Neural crest cell (in vitro differentiated cells): ENCODE results near the gene IZUMO1. TPM values are rescaled to one million over a fixed set of nuclear protein-coding genes. Genes with fewer than 3 reads are reported as not detected.
"Not testable (repeated sequence)": the region's sequence is repeated elsewhere in the genome, so short reads cannot be mapped to it uniquely, and the experiment has no call there.

Experiments used
- DNase-seq: peaks from one replicate; pipeline ENCODE4 v3.0.0; 2021; ENCODE audit warnings: low read depth, mixed read lengths, low spot score
- H3K27ac Mint-ChIP-seq: one replicate; pipeline ENCODE4 v1.8.0; 2021; ENCODE audit warnings: mild to moderate bottlenecking, mixed read lengths; ENCODE audit not compliant: unreplicated experiment
- H3K27me3 Mint-ChIP-seq: 2 replicates; pipeline ENCODE4 v1.8.0; 2021; ENCODE audit warnings: low read depth, mild to moderate bottlenecking, mixed read lengths
- H3K36me3 Mint-ChIP-seq: 2 replicates; pipeline ENCODE4 v1.8.0; 2021; ENCODE audit warnings: low read depth, mild to moderate bottlenecking, mixed read lengths
- H3K4me1 Mint-ChIP-seq: 2 replicates; pipeline ENCODE4 v1.8.0; 2021; ENCODE audit warnings: mixed read lengths
- H3K4me3 Mint-ChIP-seq: one replicate; pipeline ENCODE4 v1.8.0; 2021; ENCODE audit warnings: mild to moderate bottlenecking, mixed read lengths
- H3K9me3 Mint-ChIP-seq: 2 replicates; pipeline ENCODE4 v1.8.0; 2021; ENCODE audit warnings: mixed read lengths
- CTCF ChIP-seq: fragments of 200-600 bp; sonication (generic); conservative IDR thresholded peaks from 2 replicates; pipeline ENCODE4 v1.5.0; 2021; ENCODE audit warnings: antibody characterized with exemption, mild to moderate bottlenecking
- long read RNA-seq: library from polyadenylated mRNA; unstranded; transcript quantifications from one replicate; pipeline ENCODE4 v2.0.0, GENCODE V29; 2020
- total RNA-seq: library from RNA; stranded (reverse); gene quantifications from 2 replicates; pipeline ENCODE4 v1.2.1, GENCODE V29; 2021

Gene IZUMO1
- 0.23 TPM in 1 of 2 replicates, not detected in the other for total RNA-seq
- long read RNA-seq: 0 reads

DNA sequence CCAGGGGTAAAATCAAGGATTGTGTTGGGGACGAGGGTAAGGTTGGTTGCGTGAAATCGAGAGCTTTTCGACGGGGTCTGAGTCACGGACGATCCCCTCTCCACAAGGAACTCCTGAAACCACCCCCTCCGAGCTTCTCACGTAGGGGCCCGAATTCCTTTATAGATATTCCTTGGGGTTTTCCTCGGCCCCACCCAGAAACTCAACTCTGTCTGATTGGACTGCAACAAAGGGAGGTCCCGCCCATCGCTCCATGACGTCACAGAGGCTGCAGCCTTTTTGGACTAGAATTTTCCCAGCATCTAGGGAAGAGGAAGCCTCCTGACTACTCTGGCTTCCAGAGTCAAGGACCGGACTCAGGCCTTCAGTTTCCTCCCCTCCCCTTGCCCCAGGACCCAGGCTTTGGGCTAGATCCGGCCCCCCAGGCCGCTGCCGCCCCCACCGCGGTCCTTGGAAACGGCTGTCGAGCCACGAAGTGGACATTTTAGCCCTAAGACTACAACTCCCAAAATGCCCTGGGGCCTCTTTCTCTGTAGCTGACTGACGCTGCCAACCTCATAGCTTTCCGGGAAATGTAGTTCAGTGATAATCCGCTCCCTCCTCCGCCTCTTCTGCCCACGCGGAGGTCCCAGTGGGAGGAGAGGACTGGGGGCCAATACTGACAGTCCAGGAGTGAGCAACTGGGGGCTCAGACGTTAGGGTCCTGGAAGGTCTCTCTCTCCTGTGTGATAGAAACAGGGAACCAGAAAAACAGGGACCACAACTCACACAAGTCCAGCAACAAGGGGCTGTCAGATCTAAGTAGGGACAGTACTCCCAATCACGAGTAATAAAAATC, at the start of gene IZUMO1:
Gene IZUMO1, minus strand, starts transcription at position 172 of the 838 bp plus-strand sequence. CDS start 1,050 bp downstream, outside the sequence.
- Mint-ChIP-seq H3K9me3 (peaks cover 5% of the 10 kb centered on the region), H3K27ac (peak within 1 kb of the TSS; percentile 71), H3K27me3 (peaks cover 40% of the 10 kb centered on the region), H3K36me3 (peaks cover 3% of the 10 kb centered on the region), H3K4me3 (peak within 1 kb of the TSS; percentile 84), H3K4me1 (peaks cover 18% of the 10 kb centered on the region)
- DNase-seq: peak; percentile 77
- no peak for TF ChIP-seq CTCF

DNA sequence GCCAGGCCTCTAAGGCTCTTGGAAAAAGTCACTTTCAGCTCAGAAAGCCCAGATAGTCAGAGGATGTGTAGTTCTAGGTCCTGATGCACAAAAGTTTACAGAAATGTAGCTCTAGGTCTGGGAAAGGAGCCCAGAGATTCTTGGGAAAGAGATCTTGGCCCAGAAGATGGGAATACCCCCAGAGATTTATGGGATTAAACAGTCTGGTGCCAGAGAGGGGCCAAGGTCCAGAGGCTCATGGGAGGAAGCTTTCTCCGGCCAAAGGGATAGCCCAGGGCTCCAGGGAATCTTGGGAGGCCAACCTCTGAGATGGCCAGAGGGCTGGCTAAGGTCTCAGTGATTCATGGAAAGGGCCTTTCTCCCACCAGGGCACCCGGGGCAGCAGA, 49.0 kb upstream of the IZUMO1 start:
- H3K4me1 Mint-ChIP-seq: peaks cover 24% of the 10 kb centered on the region

GRCh38 chr19:48795055-48795684, 48.5 kb upstream of the IZUMO1 start:
- peak overlapping the region; percentile 95 for H3K4me3 Mint-ChIP-seq
- no peaks in the 10 kb centered on the region for H3K36me3 Mint-ChIP-seq
- peaks cover 24% of the 10 kb centered on the region for H3K4me1 Mint-ChIP-seq
- H3K9me3 Mint-ChIP-seq: no peaks in the 10 kb centered on the region
- peak; percentile 84 for DNase-seq
- H3K27ac Mint-ChIP-seq: peak overlapping the region; percentile 99
- H3K27me3 Mint-ChIP-seq: no peaks in the 10 kb centered on the region
- TF ChIP-seq CTCF: peak; percentile 100

More for the DNA sequence above, 49.0 kb upstream of the IZUMO1 start:
- DNase-seq: no peak
- peak overlapping the region; percentile 95 for H3K4me3 Mint-ChIP-seq
- no peaks in the 10 kb centered on the region for H3K27me3 Mint-ChIP-seq
- peak overlapping the region; percentile 99 for H3K27ac Mint-ChIP-seq
- no peak for TF ChIP-seq CTCF
- no peaks in the 10 kb centered on the region for H3K9me3 Mint-ChIP-seq
- no peaks in the 10 kb centered on the region for H3K36me3 Mint-ChIP-seq

DNA sequence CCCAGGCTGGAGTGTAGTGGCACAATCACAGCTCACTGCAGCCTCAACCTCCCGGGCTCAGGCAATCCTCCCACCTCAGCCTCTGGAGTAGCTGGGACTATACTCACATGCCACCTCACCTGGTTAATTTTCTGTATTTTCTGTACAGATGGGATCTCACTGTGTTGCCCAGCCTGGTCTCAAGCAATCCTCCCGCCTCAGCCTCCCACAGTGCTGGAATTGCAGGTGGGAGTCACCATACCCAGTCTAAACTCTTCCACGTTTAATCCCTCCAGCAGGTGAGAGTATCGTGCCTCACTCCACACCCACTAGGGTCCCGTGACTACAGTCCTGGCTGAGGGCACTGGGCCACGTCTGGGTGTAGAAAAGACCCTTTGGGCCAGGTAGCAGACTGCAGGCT, 47.6 kb upstream of the IZUMO1 start:
- no peak for TF ChIP-seq CTCF
- Mint-ChIP-seq H3K27ac (no peak overlapping the region), H3K27me3 (no peaks in the 10 kb centered on the region), H3K4me3 (peak overlapping the region; percentile 95), H3K4me1 (peaks cover 22% of the 10 kb centered on the region), H3K9me3 (no peaks in the 10 kb centered on the region), H3K36me3 (no peaks in the 10 kb centered on the region)
- no peak for DNase-seq

DNA sequence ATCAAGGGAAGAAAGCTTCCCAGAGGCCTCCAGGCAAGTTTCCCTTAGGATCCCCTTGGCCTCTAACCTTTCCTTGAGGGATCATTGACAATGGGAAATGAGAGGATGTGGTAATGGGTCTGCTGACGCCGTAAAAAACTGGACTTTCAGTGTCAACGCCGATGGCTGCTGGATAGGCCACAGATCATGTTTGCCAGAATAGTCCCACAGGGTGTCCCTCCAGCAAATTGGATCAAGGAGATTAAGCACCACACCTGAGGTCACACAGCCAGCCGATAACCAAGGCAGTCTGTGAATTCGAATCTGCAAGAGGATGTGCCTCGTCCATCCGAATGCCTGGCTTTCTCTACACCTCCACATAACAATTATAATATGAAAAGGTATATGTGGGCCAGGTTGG, 46.6 kb upstream of the IZUMO1 start:
- H3K27ac Mint-ChIP-seq: no peak overlapping the region

GRCh38 chr19:48787331-48787730, 40.6 kb upstream of the IZUMO1 start:
- not testable (repeated sequence) for H3K4me3 Mint-ChIP-seq, H3K27ac Mint-ChIP-seq

More for the DNA sequence above, 46.6 kb upstream of the IZUMO1 start:
- Mint-ChIP-seq H3K4me1 (peaks cover 16% of the 10 kb centered on the region), H3K9me3 (no peaks in the 10 kb centered on the region), H3K27me3 (no peaks in the 10 kb centered on the region), H3K4me3 (no peak overlapping the region), H3K36me3 (no peaks in the 10 kb centered on the region)
- DNase-seq: no peak
- no peak for TF ChIP-seq CTCF

GRCh38 chr19:48786422-48786821, 39.7 kb upstream of the IZUMO1 start:
- not testable (repeated sequence) for H3K36me3 Mint-ChIP-seq, H3K4me1 Mint-ChIP-seq, H3K27ac Mint-ChIP-seq, H3K9me3 Mint-ChIP-seq, H3K4me3 Mint-ChIP-seq, H3K27me3 Mint-ChIP-seq, DNase-seq

More at GRCh38 chr19:48787331-48787730, 40.6 kb upstream of the IZUMO1 start:
- H3K9me3 Mint-ChIP-seq, H3K4me1 Mint-ChIP-seq, DNase-seq, H3K27me3 Mint-ChIP-seq, H3K36me3 Mint-ChIP-seq: not testable (repeated sequence)
